B cell (primary cell): ENCODE measurements around the gene MPZL3. TPM values are rescaled to one million over a fixed set of nuclear protein-coding genes. Genes with fewer than 3 reads are reported as not detected.
A peak's percentile ranks its signal among the peaks of the same experiment; 100 is the strongest.

Experiments used
- ATAC-seq: fragments of 200-7000 bp; cut with Tn5 transposase; one replicate; pipeline ENCODE4 v1.10.0; 2021; ENCODE audit warnings: low read depth, mild to moderate bottlenecking, moderate number of reproducible peaks, moderate library complexity
- CTCF ChIA-PET: fragments of 350-600 bp; sonication (Branson Sonifier 250); formaldehyde crosslinking; loops from one replicate; lab custom pipeline; 2021; ENCODE audit warnings: antibody characterized with exemption, inconsistent platforms; lab: Charles Lee
- POLR2A ChIA-PET: fragments of 350-600 bp; sonication (Branson Sonifier 250); formaldehyde crosslinking; loops from one replicate; lab custom pipeline; 2021; ENCODE audit warnings: antibody characterized with exemption; lab: Charles Lee
- DNase-seq: peaks from one replicate; pipeline ENCODE4 v3.0.0; 2013
- H2AFZ ChIP-seq: 2 replicates; pipeline ENCODE4 v1.6.1; 2012; ENCODE audit warnings: mild to moderate bottlenecking, low read depth, low read length; ENCODE audit not compliant: insufficient read depth, poor library complexity, severe bottlenecking
- H3K27ac ChIP-seq, 2 donors: 1 replicate in 1 of 2; 2 replicates in 1 of 2; pipeline ENCODE4 v1.5.1; 2012 to 2013; ENCODE audit warnings: low read length in 2 of 2, mild to moderate bottlenecking in 2 of 2, moderate library complexity in 1 of 2
- H3K27me3 ChIP-seq, 4 experiments: fragments of 200-600 bp in 1 of 4; sonication (generic) in 1 of 4; replicated peaks in 1 of 4; 1 replicate in 2 of 4; 2 replicates in 2 of 4; pipeline versions ENCODE4 v1.6.1 to v1.7.0; 2013 to 2016; ENCODE audit warnings: low read length in 3 of 4, mild to moderate bottlenecking in 2 of 4, mixed read lengths in 1 of 4, moderate library complexity in 1 of 4; ENCODE audit not compliant: insufficient read depth in 4 of 4, control insufficient read depth in 3 of 4; ENCODE audit errors: control extremely low read depth in 1 of 4
- H3K36me3 ChIP-seq, 2 experiments: replicated peaks in 1 of 2; 1 replicate in 1 of 2; 2 replicates in 1 of 2; pipeline versions ENCODE4 v1.6.1 to v1.7.1; 2013; ENCODE audit warnings: low read length in 1 of 2; ENCODE audit not compliant: insufficient read depth in 2 of 2, control insufficient read depth in 1 of 2; ENCODE audit errors: control extremely low read depth in 1 of 2, extremely low read depth in 1 of 2
- H3K4me1 ChIP-seq, 2 donors: fragments of 200-600 bp in 1 of 2; sonication (generic) in 1 of 2; 1 replicate in 1 of 2; 2 replicates in 1 of 2; pipeline versions ENCODE4 v1.5.1 to v1.6.1; 2013 to 2017; ENCODE audit warnings: low read length in 2 of 2; ENCODE audit not compliant: control insufficient read depth in 2 of 2, insufficient read depth in 2 of 2
- H3K4me2 ChIP-seq: replicated peaks from 2 replicates; pipeline ENCODE3; 2012; ENCODE audit warnings: mild to moderate bottlenecking, low read depth, low read length; ENCODE audit not compliant: poor library complexity, severe bottlenecking
- H3K4me3 ChIP-seq, 5 experiments: fragments of 200-600 bp in 1 of 5; sonication (generic) in 1 of 5; 1 replicate in 3 of 5; 2 replicates in 2 of 5; pipeline versions ENCODE4 v1.5.1 to v1.7.0; 2011 to 2016; ENCODE audit warnings: low read length in 4 of 5, mild to moderate bottlenecking in 4 of 5, low read depth in 2 of 5, control low read depth in 1 of 5, moderate library complexity in 1 of 5; ENCODE audit not compliant: insufficient read depth in 1 of 5; ENCODE audit errors: control extremely low read depth in 1 of 5, extremely low read depth in 1 of 5
- H3K79me2 ChIP-seq: fragments of 200-600 bp; sonication (generic); one replicate; pipeline ENCODE4 v1.6.0; 2016; ENCODE audit warnings: low read length; ENCODE audit not compliant: control insufficient read depth, insufficient read depth
- H3K9ac ChIP-seq: fragments of 200-600 bp; sonication (generic); 2 replicates; pipeline ENCODE4 v1.6.1; 2017; ENCODE audit warnings: mild to moderate bottlenecking, low read length, moderate library complexity
- H3K9me3 ChIP-seq, 3 donors: one replicate each; pipeline versions ENCODE4 v1.6.1 to v1.7.1; 2013; ENCODE audit warnings: low read length in 2 of 3; ENCODE audit not compliant: control insufficient read depth in 2 of 3, insufficient read depth in 1 of 3; ENCODE audit errors: control extremely low read depth in 1 of 3
- H4K20me1 ChIP-seq: 2 replicates; pipeline ENCODE4 v1.6.0; 2012; ENCODE audit warnings: mild to moderate bottlenecking, low read length; ENCODE audit not compliant: insufficient read depth, control insufficient read depth, poor library complexity, severe bottlenecking
- H3K27ac Mint-ChIP-seq: one replicate; pipeline ENCODE4 v1.8.0; 2021; ENCODE audit warnings: mixed read lengths
- H3K27me3 Mint-ChIP-seq: one replicate; pipeline ENCODE4 v1.8.0; 2021; ENCODE audit warnings: mixed read lengths
- H3K4me1 Mint-ChIP-seq: one replicate; pipeline ENCODE4 v1.8.0; 2021; ENCODE audit warnings: mixed read lengths
- H3K4me3 Mint-ChIP-seq: one replicate; pipeline ENCODE4 v1.8.0; 2021; ENCODE audit warnings: mixed read lengths
- H3K9me3 Mint-ChIP-seq: one replicate; pipeline ENCODE4 v1.8.0; 2022; ENCODE audit warnings: mixed read lengths; ENCODE audit not compliant: insufficient read depth
- EZH2 ChIP-seq: IDR thresholded peaks from 2 replicates; pipeline ENCODE4 v1.6.1; 2012; ENCODE audit warnings: borderline replicate concordance, low read depth, mild to moderate bottlenecking, moderate library complexity, low read length; ENCODE audit not compliant: insufficient read depth, poor library complexity, severe bottlenecking
- WGBS: methylation state at CpG from one replicate; pipeline ENCODE4 v1.1.5; 2013; ENCODE audit warnings: missing lambda C conversion rate; ENCODE audit not compliant: insufficient coverage; 5-methylcytosine and 5-hydroxymethylcytosine counted together
- intact Hi-C: fragments of 100-400 bp; cut with micrococcal nuclease; formaldehyde crosslinking; loops from one replicate; pipeline ENCODE4 v1.10.0; 2022
- polyA plus RNA-seq: library from polyadenylated mRNA; depleted of rRNA; stranded (reverse); fragments of >200 nt; gene quantifications from 2 replicates; pipeline ENCODE4 v1.2.3, GENCODE V29; 2012
- total RNA-seq, 2 donors: library from RNA; stranded (reverse); fragments of 120-200 nt in 1 of 2; gene quantifications; 1 replicate in 1 of 2; 2 replicates in 1 of 2; pipeline versions ENCODE4 v1.2.3 to v1.2.4, GENCODE V29; 2013 to 2022
- TF ChIP-seq, protein P1 (sequence below): fragments of 200-600 bp; IDR thresholded peaks from one replicate; pipeline ENCODE4 v1.8.0; 2022; ENCODE audit warnings: antibody characterized with exemption, mild to moderate bottlenecking

The MPZL3 gene
- total and polyA plus RNA-seq, 2 donors (not counting 1 experiment from before 2014, with no cell fraction given): 1.4 to 4.2 TPM

DNA sequence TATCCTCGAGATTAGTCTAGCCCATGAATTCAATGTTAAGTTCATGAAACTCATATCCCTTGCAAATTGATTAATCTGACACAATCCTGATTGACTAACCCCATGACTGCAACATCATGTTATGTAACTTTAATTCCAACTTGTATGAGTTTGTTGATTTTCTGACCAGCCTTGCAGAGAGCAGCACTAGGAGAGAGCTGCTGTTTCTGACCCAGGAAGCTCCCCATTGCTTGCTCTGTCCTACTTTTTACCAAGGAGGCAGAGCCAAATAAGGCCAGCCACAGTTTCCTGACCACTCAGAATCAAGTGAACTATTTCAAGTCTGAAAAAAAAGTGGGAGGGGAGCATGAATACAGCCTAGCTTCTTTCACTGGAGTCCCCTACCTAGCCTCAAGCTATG lies 13.2 kb downstream of the MPZL3 start:
- H3K27ac Mint-ChIP-seq: no peak overlapping the region
- Histone ChIP-seq H3K27me3 (no peaks in the 10 kb centered on the region), H3K79me2 (peaks cover 3% of the 10 kb centered on the region), H3K4me2 (no peak overlapping the region), H3K27ac (no peak overlapping the region), H3K4me3 (peak overlapping the region in 1 of 5 experiments; percentile 18), H4K20me1 (no peaks in the 10 kb centered on the region), H3K9me3 (no peaks in the 10 kb centered on the region), H3K9ac (no peak overlapping the region), H3K36me3 (peaks cover 2 to 4% of the 10 kb centered on the region in 2 experiments), H2AFZ (no peak overlapping the region), H3K4me1 (peaks cover 7 to 11% of the 10 kb centered on the region in 2 donors)
- ATAC-seq: no peak
- H3K9me3 Mint-ChIP-seq: no peaks in the 10 kb centered on the region
- ChIA-PET POLR2A (no interaction called here), CTCF (interaction anchor here (1.0 to 4.9 kb wide), 3 partner anchors 21 to 205 kb away, joined by 3 to 32 read pairs (median 7); no protein-coding TSS in a partner anchor)
- peaks cover 25% of the 10 kb centered on the region for H3K4me1 Mint-ChIP-seq
- intact Hi-C loops: no loop called here
- H3K4me3 Mint-ChIP-seq: no peak overlapping the region
- peaks cover 4% of the 10 kb centered on the region for H3K27me3 Mint-ChIP-seq
- no peak for TF ChIP-seq EZH2
- TF ChIP-seq, protein P1, sequence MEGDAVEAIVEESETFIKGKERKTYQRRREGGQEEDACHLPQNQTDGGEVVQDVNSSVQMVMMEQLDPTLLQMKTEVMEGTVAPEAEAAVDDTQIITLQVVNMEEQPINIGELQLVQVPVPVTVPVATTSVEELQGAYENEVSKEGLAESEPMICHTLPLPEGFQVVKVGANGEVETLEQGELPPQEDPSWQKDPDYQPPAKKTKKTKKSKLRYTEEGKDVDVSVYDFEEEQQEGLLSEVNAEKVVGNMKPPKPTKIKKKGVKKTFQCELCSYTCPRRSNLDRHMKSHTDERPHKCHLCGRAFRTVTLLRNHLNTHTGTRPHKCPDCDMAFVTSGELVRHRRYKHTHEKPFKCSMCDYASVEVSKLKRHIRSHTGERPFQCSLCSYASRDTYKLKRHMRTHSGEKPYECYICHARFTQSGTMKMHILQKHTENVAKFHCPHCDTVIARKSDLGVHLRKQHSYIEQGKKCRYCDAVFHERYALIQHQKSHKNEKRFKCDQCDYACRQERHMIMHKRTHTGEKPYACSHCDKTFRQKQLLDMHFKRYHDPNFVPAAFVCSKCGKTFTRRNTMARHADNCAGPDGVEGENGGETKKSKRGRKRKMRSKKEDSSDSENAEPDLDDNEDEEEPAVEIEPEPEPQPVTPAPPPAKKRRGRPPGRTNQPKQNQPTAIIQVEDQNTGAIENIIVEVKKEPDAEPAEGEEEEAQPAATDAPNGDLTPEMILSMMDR: no peak
- no peak for DNase-seq
- 100% methylated on average over 1 of the region's 1 CpG for WGBS

DNA sequence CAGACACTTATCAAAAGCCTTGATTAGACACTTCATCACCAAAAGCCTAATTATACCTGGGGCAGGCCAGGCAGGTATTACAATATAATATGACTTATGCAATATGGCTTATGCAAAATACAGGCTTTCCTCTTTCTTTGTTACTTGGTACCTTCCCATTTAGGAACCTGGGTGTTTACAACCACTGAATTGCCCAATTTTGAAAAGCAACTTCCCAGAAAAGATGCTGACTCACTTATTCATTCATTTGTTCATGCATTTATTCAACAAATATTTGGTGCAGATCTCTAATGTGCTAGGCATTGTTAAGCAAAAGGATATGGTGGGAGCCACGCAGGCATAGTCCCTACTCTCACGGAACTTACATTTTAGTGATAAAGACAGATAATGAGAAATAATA lies 13.7 kb downstream of the MPZL3 start:
- Histone ChIP-seq H3K4me2 (no peak overlapping the region), H3K36me3 (peaks cover 2 to 4% of the 10 kb centered on the region in 2 experiments), H2AFZ (no peak overlapping the region), H3K79me2 (peaks cover 3% of the 10 kb centered on the region), H4K20me1 (no peaks in the 10 kb centered on the region), H3K27ac (no peak overlapping the region), H3K9ac (no peak overlapping the region), H3K4me1 (peaks cover 7 to 11% of the 10 kb centered on the region in 2 donors), H3K9me3 (no peaks in the 10 kb centered on the region), H3K27me3 (no peaks in the 10 kb centered on the region), H3K4me3 (peak overlapping the region in 1 of 5 experiments; percentile 18)
- no CpG with 5 or more reads among the region's 2 CpGs for whole genome bisulfite sequencing
- no peak overlapping the region for H3K4me3 Mint-ChIP-seq
- TF ChIP-seq, protein P1: no peak
- no peak for TF ChIP-seq EZH2
- ChIA-PET POLR2A (no interaction called here), CTCF (interaction anchor here (1.0 to 2.1 kb wide), 2 partner anchors 21 to 205 kb away, joined by 3 to 7 read pairs; no protein-coding TSS in a partner anchor)
- no peak for ATAC-seq
- H3K27me3 Mint-ChIP-seq: peaks cover 4% of the 10 kb centered on the region
- H3K27ac Mint-ChIP-seq: no peak overlapping the region
- no peaks in the 10 kb centered on the region for H3K9me3 Mint-ChIP-seq
- intact Hi-C loops: no loop called here
- no peak for DNase-seq
- H3K4me1 Mint-ChIP-seq: peaks cover 25% of the 10 kb centered on the region
